ENCODE measurements around the gene FNDC11. TPM values are rescaled to one million over a fixed set of nuclear protein-coding genes. Genes with fewer than 3 reads are reported as not detected.
A peak's percentile ranks its signal among the peaks of the same experiment; 100 is the strongest.

FNDC11 gene
- total and polyA plus RNA-seq, 4 donors, result under 0.01 to 0.01 TPM; not detected in 2

- H3K36me3 ChIP-seq (ENCODE audit: control insufficient read depth in 4 of 4, insufficient read depth in 3 of 4, low read depth in 1 of 4, low read length in 3 of 4), result no peaks in the 10 kb centered on the region
- TF ChIP-seq MAX (IDR thresholded peaks at IDR 0.05) (no peak), HNF4G (IDR thresholded peaks at IDR 0.05) (no peak), EGR1 (IDR thresholded peaks at IDR 0.05; ENCODE audit: low read depth in 2 of 2) (no peak), TAF1 (conservative IDR thresholded peaks at IDR 0.05) (no peak), HNF4A (conservative IDR thresholded peaks at IDR 0.05) (peak; percentile 37 to 73), ZBTB33 (IDR thresholded peaks at IDR 0.05) (no peak), FOXA2 (IDR thresholded peaks at IDR 0.05) (no peak), RXRA (IDR thresholded peaks at IDR 0.05) (peak; percentile 19 to 57), FOXA1 (IDR thresholded peaks at IDR 0.05) (no peak), NR2F2 (IDR thresholded peaks at IDR 0.05) (no peak), SP1 (IDR thresholded peaks at IDR 0.05) (no peak), RAD21 (IDR thresholded peaks at IDR 0.05) (no peak), YY1 (IDR thresholded peaks at IDR 0.05) (no peak), GABPA (IDR thresholded peaks at IDR 0.05 in 1 of 2, conservative IDR thresholded peaks at IDR 0.05 in 1 of 2) (no peak), JUND (IDR thresholded peaks at IDR 0.05) (no peak), ATF3 (IDR thresholded peaks at IDR 0.05) (no peak)
- TF ChIP-seq, protein P1, sequence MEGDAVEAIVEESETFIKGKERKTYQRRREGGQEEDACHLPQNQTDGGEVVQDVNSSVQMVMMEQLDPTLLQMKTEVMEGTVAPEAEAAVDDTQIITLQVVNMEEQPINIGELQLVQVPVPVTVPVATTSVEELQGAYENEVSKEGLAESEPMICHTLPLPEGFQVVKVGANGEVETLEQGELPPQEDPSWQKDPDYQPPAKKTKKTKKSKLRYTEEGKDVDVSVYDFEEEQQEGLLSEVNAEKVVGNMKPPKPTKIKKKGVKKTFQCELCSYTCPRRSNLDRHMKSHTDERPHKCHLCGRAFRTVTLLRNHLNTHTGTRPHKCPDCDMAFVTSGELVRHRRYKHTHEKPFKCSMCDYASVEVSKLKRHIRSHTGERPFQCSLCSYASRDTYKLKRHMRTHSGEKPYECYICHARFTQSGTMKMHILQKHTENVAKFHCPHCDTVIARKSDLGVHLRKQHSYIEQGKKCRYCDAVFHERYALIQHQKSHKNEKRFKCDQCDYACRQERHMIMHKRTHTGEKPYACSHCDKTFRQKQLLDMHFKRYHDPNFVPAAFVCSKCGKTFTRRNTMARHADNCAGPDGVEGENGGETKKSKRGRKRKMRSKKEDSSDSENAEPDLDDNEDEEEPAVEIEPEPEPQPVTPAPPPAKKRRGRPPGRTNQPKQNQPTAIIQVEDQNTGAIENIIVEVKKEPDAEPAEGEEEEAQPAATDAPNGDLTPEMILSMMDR (IDR thresholded peaks at IDR 0.05; ENCODE audit: low read depth, low read length, missing input control), result no peak
- TF ChIP-seq, protein P2, sequence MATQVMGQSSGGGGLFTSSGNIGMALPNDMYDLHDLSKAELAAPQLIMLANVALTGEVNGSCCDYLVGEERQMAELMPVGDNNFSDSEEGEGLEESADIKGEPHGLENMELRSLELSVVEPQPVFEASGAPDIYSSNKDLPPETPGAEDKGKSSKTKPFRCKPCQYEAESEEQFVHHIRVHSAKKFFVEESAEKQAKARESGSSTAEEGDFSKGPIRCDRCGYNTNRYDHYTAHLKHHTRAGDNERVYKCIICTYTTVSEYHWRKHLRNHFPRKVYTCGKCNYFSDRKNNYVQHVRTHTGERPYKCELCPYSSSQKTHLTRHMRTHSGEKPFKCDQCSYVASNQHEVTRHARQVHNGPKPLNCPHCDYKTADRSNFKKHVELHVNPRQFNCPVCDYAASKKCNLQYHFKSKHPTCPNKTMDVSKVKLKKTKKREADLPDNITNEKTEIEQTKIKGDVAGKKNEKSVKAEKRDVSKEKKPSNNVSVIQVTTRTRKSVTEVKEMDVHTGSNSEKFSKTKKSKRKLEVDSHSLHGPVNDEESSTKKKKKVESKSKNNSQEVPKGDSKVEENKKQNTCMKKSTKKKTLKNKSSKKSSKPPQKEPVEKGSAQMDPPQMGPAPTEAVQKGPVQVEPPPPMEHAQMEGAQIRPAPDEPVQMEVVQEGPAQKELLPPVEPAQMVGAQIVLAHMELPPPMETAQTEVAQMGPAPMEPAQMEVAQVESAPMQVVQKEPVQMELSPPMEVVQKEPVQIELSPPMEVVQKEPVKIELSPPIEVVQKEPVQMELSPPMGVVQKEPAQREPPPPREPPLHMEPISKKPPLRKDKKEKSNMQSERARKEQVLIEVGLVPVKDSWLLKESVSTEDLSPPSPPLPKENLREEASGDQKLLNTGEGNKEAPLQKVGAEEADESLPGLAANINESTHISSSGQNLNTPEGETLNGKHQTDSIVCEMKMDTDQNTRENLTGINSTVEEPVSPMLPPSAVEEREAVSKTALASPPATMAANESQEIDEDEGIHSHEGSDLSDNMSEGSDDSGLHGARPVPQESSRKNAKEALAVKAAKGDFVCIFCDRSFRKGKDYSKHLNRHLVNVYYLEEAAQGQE (IDR thresholded peaks at IDR 0.05), result no peak
- no peak overlapping the region for H3K9ac ChIP-seq (ENCODE audit: low read depth in 1 of 2, low read length in 2 of 2)
- no peak overlapping the region for H3K4me3 ChIP-seq (ENCODE audit: low read depth in 1 of 3, low read length in 3 of 3)
- H3K27me3 ChIP-seq (ENCODE audit: control insufficient read depth in 4 of 4, insufficient read depth in 4 of 4, low read length in 3 of 4), result peaks cover 0 to 2% (median 0%) of the 10 kb centered on the region in 4 donors
- no peak for DNase-seq (ENCODE audit: low spot score)
- H3K4me1 ChIP-seq (ENCODE audit: control insufficient read depth in 4 of 4, insufficient read depth in 4 of 4, low read length in 3 of 4), result peaks cover 6 to 22% (median 16%) of the 10 kb centered on the region in 4 donors
- H3K27ac ChIP-seq (ENCODE audit: low read depth in 1 of 2, low read length in 2 of 2), result peak overlapping the region in 1 of 2 donors; percentile 46
- 47% methylated on average over 19 of the region's 19 CpGs for WGBS
- no peaks in the 10 kb centered on the region for H3K9me3 ChIP-seq (ENCODE audit: control insufficient read depth in 4 of 4, low read length in 3 of 4)
Measured at GRCh38 chr20:63577317-63577894, 23.4 kb downstream of the FNDC11 start.

Data from liver (tissue), 9 donors.